HepG2 (cell line): ENCODE results near the gene PDIA4. TPM values are rescaled to one million over a fixed set of nuclear protein-coding genes. Genes with fewer than 3 reads are reported as not detected.

ENCODE experiments used
- ATAC-seq: fragments of 200-7000 bp; cut with Tn5 transposase; 3 replicates; pipeline ENCODE4 v1.9.1; 2020; ENCODE audit warnings: mild to moderate bottlenecking, moderate library complexity
- BruUV-seq: library from RNA; stranded (reverse); fragments of 400-500 nt; replicated peaks from 2 replicates; lab custom pipeline; 2021; lab: Mats Ljungman, UMichigan
- CTCF ChIA-PET: fragments of 300-600 bp; formaldehyde crosslinking; extraction: SDS; loops from one replicate; lab custom pipeline; 2021; ENCODE audit warnings: low total read pairs, inconsistent platforms, low intra/inter-chr PET ratio; lab: Yijun Ruan, JAX
- POLR2A ChIA-PET: fragments of 350-600 bp; sonication (Branson Sonifier 250); formaldehyde crosslinking; loops from one replicate; lab custom pipeline; 2020; ENCODE audit warnings: antibody characterized with exemption, inconsistent platforms; lab: Yijun Ruan, JAX
- DNase-seq: peaks from one replicate; pipeline ENCODE4 v3.0.0-alpha.2; 2015; ENCODE audit warnings: low spot score
- FAIRE-seq: peaks from 3 replicates; lab custom pipeline; 2011; peaks lifted over from hg19 to GRCh38; lab: Jason Lieb, UNC
- H2AFZ ChIP-seq: one replicate; pipeline ENCODE4 v1.6.1; 2011; ENCODE audit warnings: low read length, inconsistent platforms
- H3K27ac ChIP-seq: fragments of 300-600 bp; 3 replicates; pipeline ENCODE4 v1.8.0; 2011; ENCODE audit warnings: mixed run types, mild to moderate bottlenecking, mixed read lengths, low read length, inconsistent platforms; ENCODE audit not compliant: insufficient read depth; ENCODE audit errors: extremely low read length
- H3K27me3 ChIP-seq, 2 experiments: fragments of 200-600 bp in 1 of 2; 2 replicates in 1 of 2; 3 replicates in 1 of 2; pipeline versions ENCODE4 v1.6.0 to v1.8.0; 2011; ENCODE audit warnings: low read length in 2 of 2, mild to moderate bottlenecking in 2 of 2, moderate library complexity in 2 of 2, inconsistent platforms in 1 of 2; ENCODE audit not compliant: insufficient read depth in 2 of 2, control insufficient read depth in 1 of 2
- H3K36me3 ChIP-seq, 2 experiments: fragments of 200-600 bp in 1 of 2; replicated peaks in 1 of 2; 2 replicates in 1 of 2; 3 replicates in 1 of 2; pipeline versions ENCODE4 v1.5.1 to v1.8.0; 2011; ENCODE audit warnings: low read length in 2 of 2, inconsistent platforms in 1 of 2; ENCODE audit not compliant: insufficient read depth in 2 of 2, control insufficient read depth in 1 of 2
- H3K4me1 ChIP-seq: 2 replicates; pipeline ENCODE4 v1.5.1; 2012; ENCODE audit warnings: low read length, inconsistent platforms; ENCODE audit not compliant: insufficient read depth
- H3K4me2 ChIP-seq: 2 replicates; pipeline ENCODE4 v1.6.0; 2011; ENCODE audit warnings: low read depth, low read length, inconsistent platforms
- H3K4me3 ChIP-seq, 3 experiments: fragments of 200-600 bp in 1 of 3; sonication (generic), shearing (Covaris generic) in 1 of 3; replicated peaks in 1 of 3; 2 replicates each; pipeline ENCODE4 v1.5.1; 2011 to 2016; ENCODE audit warnings: low read length in 3 of 3, inconsistent platforms in 2 of 3, low read depth in 2 of 3, mild to moderate bottlenecking in 2 of 3, control low read depth in 1 of 3, mixed read lengths in 1 of 3; ENCODE audit not compliant: insufficient read depth in 1 of 3
- H3K79me2 ChIP-seq: one replicate; pipeline ENCODE4 v1.6.1; 2011; ENCODE audit warnings: low read length, inconsistent platforms; ENCODE audit not compliant: insufficient read depth
- H3K9ac ChIP-seq: 2 replicates; pipeline ENCODE4 v1.6.0; 2011; ENCODE audit warnings: mild to moderate bottlenecking, low read depth, low read length, inconsistent platforms; ENCODE audit not compliant: insufficient read depth
- H3K9me3 ChIP-seq: 2 replicates; pipeline ENCODE4 v1.5.1; 2012; ENCODE audit warnings: mild to moderate bottlenecking, low read length
- H4K20me1 ChIP-seq: 2 replicates; pipeline ENCODE4 v1.6.0; 2011; ENCODE audit warnings: inconsistent platforms, mild to moderate bottlenecking, low read length, moderate library complexity; ENCODE audit not compliant: insufficient read depth
- ATF3 ChIP-seq: sonication (generic); formaldehyde crosslinking; IDR thresholded peaks from 2 replicates; pipeline ENCODE4 v1.4.0; 2020; ENCODE audit warnings: missing genetic modification reagents
- CENPBD1 ChIP-seq: sonication (generic); formaldehyde crosslinking; IDR thresholded peaks from 2 replicates; pipeline ENCODE4 v1.8.0; 2022; ENCODE audit warnings: missing genetic modification reagents, low read depth, mild to moderate bottlenecking, borderline replicate concordance
- EZH2 ChIP-seq: conservative IDR thresholded peaks from 2 replicates; pipeline ENCODE4 v1.6.1; 2012; ENCODE audit warnings: mild to moderate bottlenecking, low read depth, low read length, moderate library complexity
- GABPA ChIP-seq, 2 experiments: IDR thresholded peaks; 2 replicates each; pipeline ENCODE4 v1.6.1; 2011 to 2016; ENCODE audit warnings: low read depth in 2 of 2, low read length in 1 of 2, missing biosample characterization in 1 of 2, missing genetic modification characterization in 1 of 2
- MTA3 ChIP-seq: sonication (generic); formaldehyde crosslinking; IDR thresholded peaks from 2 replicates; pipeline ENCODE4 v1.4.0; 2020; ENCODE audit warnings: missing genetic modification reagents
- RELA ChIP-seq: sonication (generic); formaldehyde crosslinking; IDR thresholded peaks from 2 replicates; pipeline ENCODE4 v1.4.0; 2020; ENCODE audit warnings: missing genetic modification reagents
- RFXANK ChIP-seq: IDR thresholded peaks from 2 replicates; pipeline ENCODE4 v1.6.1; 2016
- SAFB2 ChIP-seq: sonication (generic); formaldehyde crosslinking; IDR thresholded peaks from 2 replicates; pipeline ENCODE4 v1.5.1; 2020; ENCODE audit warnings: missing genetic modification reagents, low read depth, mild to moderate bottlenecking, borderline replicate concordance
- ZBTB37 ChIP-seq: sonication (generic); formaldehyde crosslinking; IDR thresholded peaks from 2 replicates; pipeline ENCODE4 v1.4.0; 2020; ENCODE audit warnings: mild to moderate bottlenecking, missing genetic modification reagents
- ZMAT3 ChIP-seq: sonication (generic); formaldehyde crosslinking; conservative IDR thresholded peaks from 2 replicates; pipeline ENCODE4 v1.7.0; 2021; ENCODE audit warnings: missing genetic modification reagents
- ZNF180 ChIP-seq: sonication (generic); formaldehyde crosslinking; IDR thresholded peaks from 2 replicates; pipeline ENCODE4 v1.4.0; 2020; ENCODE audit warnings: low read depth, missing genetic modification reagents, borderline replicate concordance
- ZNF670 ChIP-seq: sonication (generic); formaldehyde crosslinking; IDR thresholded peaks from 2 replicates; pipeline ENCODE4 v1.8.0; 2022; ENCODE audit warnings: mild to moderate bottlenecking, missing genetic modification reagents, borderline replicate concordance
- ZNF672 ChIP-seq: sonication (generic); formaldehyde crosslinking; IDR thresholded peaks from 2 replicates; pipeline ENCODE4 v1.8.1; 2022; ENCODE audit warnings: missing genetic modification reagents
- WGBS: methylation state at CpG from one replicate; pipeline ENCODE4 v1.1.6; 2017; ENCODE audit warnings: low lambda C conversion rate; 5-methylcytosine and 5-hydroxymethylcytosine counted together
- in situ Hi-C: cut with HindIII; loops from 2 replicates; pipeline ENCODE4 v1.10.0; 2017; ENCODE audit warnings: low pct_unique_long_range_greater_than_20kb; ENCODE audit not compliant: extremely low pct_ligation_motif_present
- intact Hi-C: fragments of 100-400 bp; cut with micrococcal nuclease; formaldehyde crosslinking; loops from one replicate; pipeline ENCODE4 v1.10.0; 2022; ENCODE audit not compliant: unreplicated experiment
- polyA plus RNA-seq, 8 experiments: library from polyadenylated mRNA; depleted of rRNA in 3 of 8; stranded (reverse) in 7 of 8; unstranded in 1 of 8; fragments of >200 nt; fragmentation: Illumina TruSeq in 4 of 8; extraction: Trizol in 4 of 8; gene quantifications; 2 replicates each; pipeline versions ENCODE4 v1.2.1 to v1.2.3, GENCODE V29; 2011 to 2016; ENCODE audit warnings: low read depth in 4 of 8, missing spikeins in 1 of 8, mixed read lengths in 1 of 8; ENCODE audit not compliant: insufficient read depth in 1 of 8
- total RNA-seq, 5 experiments: library from RNA; depleted of rRNA; stranded (reverse); fragments of >200 nt; fragmentation: Illumina TruSeq; extraction: Trizol; gene quantifications; 2 replicates each; pipeline ENCODE4 v1.2.3, GENCODE V29; 2016; ENCODE audit warnings: low read depth in 1 of 5

Gene PDIA4
- total and polyA plus RNA-seq, 2 of the 13 experiments (the other 11 are each of a cell fraction or from before 2014, with no cell fraction given), result 278 to 402 TPM

- in situ Hi-C loops (loop anchor here (5.0 kb wide), 1 partner anchor 59 kb away; no protein-coding TSS in a partner anchor), intact Hi-C loops (no loop called here)
- peaks cover 28 to 59% of the 10 kb centered on the region in 2 experiments for H3K36me3 ChIP-seq
- ATAC-seq (no peak), FAIRE-seq (no peak), DNase-seq (no peak)
- peaks cover 6% of the 10 kb centered on the region; the same call in 1 of the 2 replicates for H3K4me1 ChIP-seq
- H3K27me3 ChIP-seq, result no peaks in the 10 kb centered on the region
- WGBS, result 97% methylated on average over 24 of the region's 27 CpGs
- no peak overlapping the region for H3K27ac ChIP-seq
- no peak overlapping the region for H3K4me3 ChIP-seq
- CTCF ChIA-PET, result no interaction called here
- H3K79me2 ChIP-seq, result no peaks in the 10 kb centered on the region
- TF ChIP-seq ZNF672 (CRISPR knock-in tag), result no peak
- TF ChIP-seq ZNF670 (CRISPR knock-in tag), result no peak
- TF ChIP-seq RFXANK, result no peak
- TF ChIP-seq CENPBD1 (CRISPR knock-in tag), result no peak
- no peak for TF ChIP-seq ZBTB37 (CRISPR knock-in tag)
- no peak for TF ChIP-seq EZH2
- TF ChIP-seq MTA3 (CRISPR knock-in tag), result no peak
- no peak for TF ChIP-seq ZMAT3 (CRISPR knock-in tag)
- no peak for TF ChIP-seq GABPA (IDR thresholded peaks at IDR 0.05; ENCODE audit: low read depth, low read length)
- TF ChIP-seq GABPA (CRISPR knock-in tag; IDR thresholded peaks at IDR 0.05; ENCODE audit: low read depth), result no peak
- TF ChIP-seq ZNF180 (CRISPR knock-in tag), result no peak
- TF ChIP-seq SAFB2, result no peak
- no peak for TF ChIP-seq RELA (CRISPR knock-in tag)
- TF ChIP-seq ATF3 (CRISPR knock-in tag), result no peak
- no peak overlapping the region for H3K9ac ChIP-seq
- TSS peak; percentile 66 for BruUV-seq
- no peak overlapping the region for H3K4me2 ChIP-seq
- POLR2A ChIA-PET, result no interaction called here
- H4K20me1 ChIP-seq, result no peaks in the 10 kb centered on the region
- no peak overlapping the region for H2AFZ ChIP-seq
- no peaks in the 10 kb centered on the region for H3K9me3 ChIP-seq
Measured at GRCh38 chr7:149003560-149004305, 24.6 kb downstream of the PDIA4 start.
